ENCODE results near the gene TMEM14C. TPM values are rescaled to one million over a fixed set of nuclear protein-coding genes. Genes with fewer than 3 reads are reported as not detected.

TMEM14C gene
- 100 to 1,000 TPM; 126 to 312 (median 167) TPM for total RNA-seq
- polyA plus RNA-seq: 100 to 1,000 TPM; 105 to 196 (median 157) TPM
- long read RNA-seq, donor 1, transcript TMEM14C-201 (6 exons, 1,113 nt): major isoform, 136 of 184 reads
- long read RNA-seq, donor 1, partial matches to known transcripts: 45 of 184 reads
- long read RNA-seq, donor 1, other reads (novel, unspliced or antisense): 0 of 184 reads
- long read RNA-seq, donor 2, transcript TMEM14C-201 (6 exons, 1,113 nt): major isoform, 89 of 129 reads
- long read RNA-seq, donor 2, partial matches to known transcripts: 27 of 129 reads
- long read RNA-seq, donor 2, other reads (novel, unspliced or antisense): 10 of 129 reads
- long read RNA-seq, donor 3, transcript TMEM14C-201 (6 exons, 1,113 nt): major isoform, 113 of 167 reads
- long read RNA-seq, donor 3, partial matches to known transcripts: 47 of 167 reads
- long read RNA-seq, donor 3, other reads (novel, unspliced or antisense): 5 of 167 reads
- long read RNA-seq, donor 4, transcript TMEM14C-201 (6 exons, 1,113 nt): major isoform, 120 of 134 reads
- long read RNA-seq, donor 4, partial matches to known transcripts: 2 of 134 reads
- long read RNA-seq, donor 4, other reads (novel, unspliced or antisense): 9 of 134 reads
- long read RNA-seq, donor 5, transcript TMEM14C-201 (6 exons, 1,113 nt): major isoform, 150 of 161 reads
- long read RNA-seq, donor 5, partial matches to known transcripts: 3 of 161 reads
- long read RNA-seq, donor 5, other reads (novel, unspliced or antisense): 6 of 161 reads
- long read RNA-seq, donor 6, transcript TMEM14C-201 (6 exons, 1,113 nt): major isoform, 99 of 110 reads
- long read RNA-seq, donor 6, transcript TMEM14C-205 (6 exons, 1,177 nt): minor isoform, 6 of 110 reads
- long read RNA-seq, donor 6, partial matches to known transcripts: 1 of 110 reads
- long read RNA-seq, donor 6, other reads (novel, unspliced or antisense): 3 of 110 reads
- long read RNA-seq, donor 7, transcript TMEM14C-201 (6 exons, 1,113 nt): major isoform, 53 of 76 reads
- long read RNA-seq, donor 7, partial matches to known transcripts: 20 of 76 reads
- long read RNA-seq, donor 7, other reads (novel, unspliced or antisense): 0 of 76 reads
- long read RNA-seq, donor 8, transcript TMEM14C-201 (6 exons, 1,113 nt): major isoform, 162 of 214 reads
- long read RNA-seq, donor 8, transcript TMEM14C-205 (6 exons, 1,177 nt): minor isoform, 5 of 214 reads
- long read RNA-seq, donor 8, partial matches to known transcripts: 45 of 214 reads
- long read RNA-seq, donor 8, other reads (novel, unspliced or antisense): 0 of 214 reads
- long read RNA-seq, donor 9, transcript TMEM14C-201 (6 exons, 1,113 nt): major isoform, 109 of 121 reads
- long read RNA-seq, donor 9, partial matches to known transcripts: 8 of 121 reads
- long read RNA-seq, donor 9, other reads (novel, unspliced or antisense): 0 of 121 reads
- long read RNA-seq, donor 10, transcript TMEM14C-201 (6 exons, 1,113 nt): major isoform, 38 of 58 reads
- long read RNA-seq, donor 10, partial matches to known transcripts: 17 of 58 reads
- long read RNA-seq, donor 10, other reads (novel, unspliced or antisense): 0 of 58 reads

DNA sequence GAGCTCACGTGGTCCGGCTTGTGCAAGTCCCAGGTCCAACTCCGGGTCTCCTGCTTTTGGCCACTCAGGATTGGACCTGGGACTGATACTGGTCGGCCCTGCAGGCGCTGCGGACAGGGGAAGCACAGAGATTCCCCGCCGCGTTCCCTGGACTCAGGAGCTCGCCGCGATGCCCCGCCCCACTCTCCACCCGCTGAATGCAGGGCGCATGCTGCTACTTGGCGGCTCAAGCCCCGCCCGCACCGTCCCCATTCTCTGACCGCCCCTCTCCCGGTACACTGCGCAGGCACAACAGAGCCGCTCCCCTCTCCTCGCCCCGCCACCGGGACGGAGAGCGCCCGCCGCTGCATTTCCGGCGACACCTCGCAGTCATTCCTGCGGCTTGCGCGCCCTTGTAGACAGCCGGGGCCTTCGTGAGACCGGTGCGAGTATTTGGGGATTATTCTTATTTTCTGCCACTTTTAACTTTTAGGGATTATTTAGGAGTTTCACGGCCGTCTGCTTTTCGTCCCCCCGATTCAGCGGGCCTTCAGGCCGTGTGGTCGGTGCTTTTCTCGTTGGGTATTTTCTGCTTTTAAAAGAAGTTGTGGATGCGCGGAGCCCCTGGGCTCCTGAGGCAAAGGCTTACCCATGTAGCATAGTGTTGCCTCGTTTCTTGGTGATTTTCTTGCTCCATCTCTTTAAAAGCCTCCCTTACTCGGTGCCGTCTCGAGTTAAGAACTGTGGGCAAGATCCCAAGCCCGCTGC is at the start of gene TMEM14C:
Gene TMEM14C, plus strand, starts transcription at position 251 of the 747 bp plus-strand sequence. CDS start 1,544 bp downstream, outside the sequence.
- Histone ChIP-seq H3K36me3 (replicated peaks in 1 of 2) (peaks cover 0 to 9% of the 10 kb centered on the region in 2 donors), H3K27ac (peak within 1 kb of the TSS; percentile 79 to 94 (median 90)), H3K4me1 (replicated peaks in 1 of 2) (peaks cover 19 to 33% of the 10 kb centered on the region in 2 donors), H3K27me3 (no peaks in the 10 kb centered on the region), H3K4me3 (peak within 1 kb of the TSS; percentile 48 to 85 (median 72)), H3K9me3 (replicated peaks in 1 of 3) (no peaks in the 10 kb centered on the region)
- TF ChIP-seq, protein P1, sequence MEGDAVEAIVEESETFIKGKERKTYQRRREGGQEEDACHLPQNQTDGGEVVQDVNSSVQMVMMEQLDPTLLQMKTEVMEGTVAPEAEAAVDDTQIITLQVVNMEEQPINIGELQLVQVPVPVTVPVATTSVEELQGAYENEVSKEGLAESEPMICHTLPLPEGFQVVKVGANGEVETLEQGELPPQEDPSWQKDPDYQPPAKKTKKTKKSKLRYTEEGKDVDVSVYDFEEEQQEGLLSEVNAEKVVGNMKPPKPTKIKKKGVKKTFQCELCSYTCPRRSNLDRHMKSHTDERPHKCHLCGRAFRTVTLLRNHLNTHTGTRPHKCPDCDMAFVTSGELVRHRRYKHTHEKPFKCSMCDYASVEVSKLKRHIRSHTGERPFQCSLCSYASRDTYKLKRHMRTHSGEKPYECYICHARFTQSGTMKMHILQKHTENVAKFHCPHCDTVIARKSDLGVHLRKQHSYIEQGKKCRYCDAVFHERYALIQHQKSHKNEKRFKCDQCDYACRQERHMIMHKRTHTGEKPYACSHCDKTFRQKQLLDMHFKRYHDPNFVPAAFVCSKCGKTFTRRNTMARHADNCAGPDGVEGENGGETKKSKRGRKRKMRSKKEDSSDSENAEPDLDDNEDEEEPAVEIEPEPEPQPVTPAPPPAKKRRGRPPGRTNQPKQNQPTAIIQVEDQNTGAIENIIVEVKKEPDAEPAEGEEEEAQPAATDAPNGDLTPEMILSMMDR (IDR thresholded peaks at IDR 0.05): no peak
- peak; percentile 86 to 98 for TF ChIP-seq POLR2A (IDR thresholded peaks at IDR 0.05)
- DNase-seq: peak; percentile 99 to 100 (median 99)
- 0 to 1% (median 0%) methylated on average over 37 to 55 of the region's 55 CpGs for WGBS, 4 donors
- intact Hi-C loops (cut with DNase I): no loop called here

GRCh38 chr6:10676403-10676802 is 46.5 kb upstream of the TMEM14C start:
- Histone ChIP-seq H3K4me1 (replicated peaks in 1 of 2) (no peaks in the 10 kb centered on the region), H3K4me3 (no peak overlapping the region), H3K27ac (no peak overlapping the region), H3K36me3 (replicated peaks in 1 of 2) (no peaks in the 10 kb centered on the region), H3K27me3 (no peaks in the 10 kb centered on the region), H3K9me3 (replicated peaks in 1 of 3) (no peaks in the 10 kb centered on the region)
- TF ChIP-seq, protein P1 (IDR thresholded peaks at IDR 0.05): no peak
- no peak for TF ChIP-seq POLR2A (IDR thresholded peaks at IDR 0.05)
- DNase-seq: no peak
- WGBS, 4 donors: 90 to 97% (median 92%) methylated on average over 7 of the region's 7 CpGs
- intact Hi-C loops (cut with DNase I): no loop called here

DNA sequence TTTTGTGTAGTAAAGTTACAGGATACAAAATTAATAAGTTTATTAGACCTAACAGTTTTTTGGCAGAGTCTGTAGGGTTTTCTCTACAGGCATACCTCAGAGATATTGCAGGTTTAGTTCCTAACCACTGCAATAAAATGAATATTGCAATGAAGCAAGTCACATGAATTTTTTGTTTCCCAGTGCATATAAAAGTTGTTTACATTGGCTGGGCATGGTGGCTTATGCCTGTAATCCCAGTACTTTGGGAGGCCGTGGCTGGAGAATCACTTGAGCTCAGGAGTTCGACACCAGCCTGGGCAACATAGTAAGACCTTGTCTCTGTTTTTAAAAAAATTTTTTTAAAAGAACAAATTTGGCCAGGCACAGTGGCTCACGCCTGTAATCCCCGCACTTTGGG is 44.4 kb upstream of the TMEM14C start:
- TF ChIP-seq POLR2A (IDR thresholded peaks at IDR 0.05): no peak
- TF ChIP-seq, protein P1 (IDR thresholded peaks at IDR 0.05): no peak
- no peak for DNase-seq
- H3K4me1 ChIP-seq (replicated peaks in 1 of 2): no peaks in the 10 kb centered on the region
- no peaks in the 10 kb centered on the region for H3K9me3 ChIP-seq (replicated peaks in 1 of 3)
- no peaks in the 10 kb centered on the region for H3K36me3 ChIP-seq (replicated peaks in 1 of 2)
- no peak overlapping the region for H3K27ac ChIP-seq
- 85 to 90% (median 87%) methylated on average over 4 of the region's 4 CpGs for WGBS, 4 donors
- intact Hi-C loops (cut with DNase I): no loop called here
- no peak overlapping the region for H3K4me3 ChIP-seq
- no peaks in the 10 kb centered on the region for H3K27me3 ChIP-seq

Data from adrenal gland (tissue), 19 donors.